ENCODE measurements around the gene HJURP.

The HJURP gene

DNA sequence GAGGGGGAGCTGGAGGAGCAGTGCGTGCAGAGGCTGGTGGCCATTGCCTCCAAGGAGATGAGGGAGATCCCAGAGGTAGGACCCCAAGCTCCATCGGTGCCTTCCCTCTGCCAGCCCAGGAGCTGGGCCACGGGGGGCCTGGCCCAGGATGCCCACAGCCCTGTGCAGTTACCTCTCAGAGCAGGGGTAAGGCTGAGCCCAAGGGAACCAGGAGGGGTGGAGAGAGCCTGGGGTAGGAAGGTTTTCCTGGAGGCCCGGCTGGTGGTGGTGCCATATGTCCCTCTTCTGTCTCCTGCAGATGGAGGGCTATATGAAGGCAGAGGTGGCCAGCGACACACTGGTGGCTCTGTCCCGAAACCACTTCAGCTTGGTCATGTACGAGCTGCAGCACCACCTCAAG lies 64.8 kb downstream of the HJURP start:
- H3K27ac ChIP-seq (ENCODE audit: low read depth, low read length), result no peak overlapping the region
- no peak overlapping the region for H2AK5ac ChIP-seq (ENCODE audit: low read length)
- no peak overlapping the region for H4K91ac ChIP-seq (ENCODE audit: low read depth, low read length)
- H3K9ac ChIP-seq (ENCODE audit: low read length), result no peak overlapping the region
- H3K9me3 ChIP-seq (ENCODE audit: insufficient read depth, low read depth, low read length), result peaks cover 10% of the 10 kb centered on the region
- H3K23ac ChIP-seq (ENCODE audit: low read length), result no peak overlapping the region
- no peak overlapping the region for H3K18ac ChIP-seq (ENCODE audit: low read length)
- no peak for DNase-seq
- H4K12ac ChIP-seq (ENCODE audit: low read depth, low read length), result no peak overlapping the region
- no peak overlapping the region for H3K14ac ChIP-seq (ENCODE audit: low read length)
- no peak overlapping the region for H3K4me3 ChIP-seq (ENCODE audit: low read depth, low read length)
- no peaks in the 10 kb centered on the region for H3K36me3 ChIP-seq (ENCODE audit: control insufficient read depth in 1 of 2, insufficient read depth in 2 of 2, low read length in 2 of 2)
- H3K4ac ChIP-seq (ENCODE audit: low read depth, low read length), result no peak overlapping the region
- no peaks in the 10 kb centered on the region for H3K4me1 ChIP-seq (ENCODE audit: control insufficient read depth in 1 of 2, insufficient read depth in 2 of 2, low read length in 2 of 2)
- no peaks in the 10 kb centered on the region for H3K79me1 ChIP-seq (ENCODE audit: low read length)
- H3K27me3 ChIP-seq (ENCODE audit: insufficient read depth, low read length), result no peaks in the 10 kb centered on the region
- H3K79me2 ChIP-seq (ENCODE audit: control insufficient read depth, insufficient read depth, low read length, poor library complexity), result no peaks in the 10 kb centered on the region
- no CpG with 5 or more reads among the region's 7 CpGs for WGBS (ENCODE audit: extremely low coverage, insufficient coverage, insufficient read length)
- H2BK120ac ChIP-seq (ENCODE audit: insufficient read depth, low read length, poor library complexity), result no peak overlapping the region
- no peak overlapping the region for H2AFZ ChIP-seq (ENCODE audit: insufficient read depth, low read length, poor library complexity)
- H2BK12ac ChIP-seq (ENCODE audit: low read length), result no peak overlapping the region
- H3K4me2 ChIP-seq (ENCODE audit: low read length), result no peak overlapping the region
- H4K8ac ChIP-seq (ENCODE audit: low read depth, low read length), result no peak overlapping the region
- no peak overlapping the region for H2BK5ac ChIP-seq (ENCODE audit: low read depth, low read length, poor library complexity)
